GM06990 (cell line): ENCODE results near the gene MFRP.
A peak's percentile ranks its signal among the peaks of the same experiment; 100 is the strongest.

ENCODE experiments used
- DNase-seq: peaks from one replicate; pipeline ENCODE4 v3.0.0-alpha.2; 2011; ENCODE audit not compliant: insufficient read length; ENCODE audit errors: extremely low read depth
- H3K27me3 ChIP-seq: replicated peaks from 2 replicates; pipeline ENCODE4 v1.6.0; 2011; ENCODE audit warnings: low read length; ENCODE audit not compliant: control insufficient read depth, insufficient read depth
- H3K36me3 ChIP-seq: 2 replicates; pipeline ENCODE4 v1.5.1; 2011; ENCODE audit warnings: low read length; ENCODE audit not compliant: control insufficient read depth, insufficient read depth
- H3K4me3 ChIP-seq: replicated peaks from 2 replicates; pipeline ENCODE4 v1.5.1; 2011; ENCODE audit warnings: low read depth, mild to moderate bottlenecking, control low read depth, low read length
- TF ChIP-seq, protein P1 (sequence below): IDR thresholded peaks from 2 replicates; pipeline ENCODE4 v1.5.1; 2011; ENCODE audit warnings: low read length, control low read depth, mild to moderate bottlenecking, inconsistent platforms; ENCODE audit not compliant: insufficient read depth, poor library complexity, severe bottlenecking

Gene MFRP

DNA sequence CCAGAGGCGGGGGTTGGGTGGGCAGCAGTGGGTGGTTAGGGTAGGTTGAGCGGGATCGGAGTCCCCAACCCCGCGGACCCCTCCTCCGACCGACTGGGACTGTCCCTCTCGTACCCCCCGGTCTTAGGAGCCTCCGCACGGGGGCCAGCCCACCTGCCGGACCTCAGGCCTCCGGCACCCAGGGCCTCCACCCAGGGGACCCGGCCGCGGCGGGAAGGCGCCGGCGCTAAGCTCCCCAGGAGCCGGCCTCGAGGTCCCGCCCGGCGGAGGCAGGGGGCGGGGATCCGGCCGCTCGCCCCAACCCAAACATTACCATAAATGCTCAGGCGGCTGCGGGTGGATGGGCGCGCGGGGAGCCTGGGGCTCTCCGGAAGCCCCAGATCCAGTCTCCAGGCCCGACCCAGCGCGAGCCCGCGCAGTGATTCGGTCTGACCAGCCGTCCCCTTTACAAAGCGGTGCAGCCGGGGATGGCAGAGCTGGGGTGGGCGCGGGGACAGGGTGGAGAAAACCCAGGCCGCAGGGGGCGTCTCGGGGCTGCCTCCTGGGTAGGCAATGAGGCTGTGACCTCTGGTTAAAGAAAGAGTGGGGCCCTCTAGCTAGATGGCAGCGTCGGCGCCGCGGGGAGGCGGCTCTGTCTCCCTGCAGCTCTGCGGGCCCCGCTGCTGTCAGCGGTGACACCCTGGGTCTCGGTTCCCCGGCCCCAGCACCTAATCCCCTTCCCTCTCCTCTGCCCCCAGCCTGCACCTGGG, 25.6 kb downstream of the MFRP start:
- TF ChIP-seq, protein P1, sequence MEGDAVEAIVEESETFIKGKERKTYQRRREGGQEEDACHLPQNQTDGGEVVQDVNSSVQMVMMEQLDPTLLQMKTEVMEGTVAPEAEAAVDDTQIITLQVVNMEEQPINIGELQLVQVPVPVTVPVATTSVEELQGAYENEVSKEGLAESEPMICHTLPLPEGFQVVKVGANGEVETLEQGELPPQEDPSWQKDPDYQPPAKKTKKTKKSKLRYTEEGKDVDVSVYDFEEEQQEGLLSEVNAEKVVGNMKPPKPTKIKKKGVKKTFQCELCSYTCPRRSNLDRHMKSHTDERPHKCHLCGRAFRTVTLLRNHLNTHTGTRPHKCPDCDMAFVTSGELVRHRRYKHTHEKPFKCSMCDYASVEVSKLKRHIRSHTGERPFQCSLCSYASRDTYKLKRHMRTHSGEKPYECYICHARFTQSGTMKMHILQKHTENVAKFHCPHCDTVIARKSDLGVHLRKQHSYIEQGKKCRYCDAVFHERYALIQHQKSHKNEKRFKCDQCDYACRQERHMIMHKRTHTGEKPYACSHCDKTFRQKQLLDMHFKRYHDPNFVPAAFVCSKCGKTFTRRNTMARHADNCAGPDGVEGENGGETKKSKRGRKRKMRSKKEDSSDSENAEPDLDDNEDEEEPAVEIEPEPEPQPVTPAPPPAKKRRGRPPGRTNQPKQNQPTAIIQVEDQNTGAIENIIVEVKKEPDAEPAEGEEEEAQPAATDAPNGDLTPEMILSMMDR: peak; percentile 19
- peak overlapping the region; percentile 66 for H3K4me3 ChIP-seq
- H3K36me3 ChIP-seq: no peaks in the 10 kb centered on the region
- DNase-seq: peak; percentile 90
- no peaks in the 10 kb centered on the region for H3K27me3 ChIP-seq

DNA sequence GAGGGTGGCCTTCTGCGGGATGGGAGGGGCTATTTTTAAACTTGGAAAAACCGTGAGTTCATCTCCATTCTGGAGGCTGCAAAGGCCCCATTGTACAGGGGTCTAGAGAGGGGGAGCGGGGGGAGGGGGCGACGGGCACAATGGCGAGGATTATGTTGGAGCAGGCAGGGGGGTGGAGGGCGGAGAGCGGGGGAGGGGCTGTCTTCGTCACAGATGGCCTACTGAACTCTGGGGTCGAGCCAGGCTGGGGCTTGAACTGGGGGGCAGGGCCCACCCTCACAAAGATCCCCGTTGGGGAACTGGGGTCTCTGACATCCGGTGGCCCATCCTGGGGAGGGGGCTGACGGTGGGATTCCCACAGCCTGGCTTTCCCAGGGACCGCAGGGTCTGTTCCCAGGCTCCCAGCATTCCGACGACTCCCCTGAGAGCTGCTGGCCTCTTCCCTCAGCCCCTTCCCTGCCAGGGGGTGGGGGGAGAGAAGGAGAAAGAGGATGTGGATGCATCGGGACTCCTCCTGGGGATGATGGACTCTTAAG, 26.2 kb downstream of the MFRP start:
- Histone ChIP-seq H3K4me3 (peak overlapping the region; percentile 66), H3K27me3 (no peaks in the 10 kb centered on the region), H3K36me3 (no peaks in the 10 kb centered on the region)
- TF ChIP-seq, protein P1: no peak
- DNase-seq: no peak

DNA sequence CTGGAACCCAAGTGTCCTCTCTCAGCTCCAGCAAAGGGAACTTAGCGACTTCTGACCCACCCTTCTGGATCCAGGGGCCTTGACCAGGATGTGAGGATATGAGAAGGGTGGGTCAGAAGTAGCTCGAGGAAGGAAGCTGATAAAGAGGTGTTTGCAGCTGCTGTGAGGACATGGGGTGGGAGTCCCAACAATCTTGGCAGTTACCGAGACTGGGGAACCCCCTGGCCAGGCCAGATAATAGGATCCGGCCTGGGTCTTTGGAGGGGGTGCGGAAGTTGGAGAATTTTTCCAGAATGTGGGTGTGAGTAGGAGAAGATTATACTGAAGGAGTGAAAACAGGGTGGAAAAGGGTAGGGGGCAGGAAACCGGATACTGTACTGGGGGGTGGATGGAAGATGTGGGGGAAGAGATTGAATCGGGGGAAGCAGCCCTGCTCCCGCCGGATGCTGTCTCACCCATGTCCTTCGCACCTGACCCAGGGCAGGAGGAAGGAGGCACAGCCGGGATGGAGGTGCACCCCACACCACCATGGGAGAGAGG, 26.7 kb downstream of the MFRP start:
- Histone ChIP-seq H3K4me3 (peak overlapping the region; percentile 60), H3K27me3 (no peaks in the 10 kb centered on the region), H3K36me3 (no peaks in the 10 kb centered on the region)
- DNase-seq: no peak
- TF ChIP-seq, protein P1: no peak

DNA sequence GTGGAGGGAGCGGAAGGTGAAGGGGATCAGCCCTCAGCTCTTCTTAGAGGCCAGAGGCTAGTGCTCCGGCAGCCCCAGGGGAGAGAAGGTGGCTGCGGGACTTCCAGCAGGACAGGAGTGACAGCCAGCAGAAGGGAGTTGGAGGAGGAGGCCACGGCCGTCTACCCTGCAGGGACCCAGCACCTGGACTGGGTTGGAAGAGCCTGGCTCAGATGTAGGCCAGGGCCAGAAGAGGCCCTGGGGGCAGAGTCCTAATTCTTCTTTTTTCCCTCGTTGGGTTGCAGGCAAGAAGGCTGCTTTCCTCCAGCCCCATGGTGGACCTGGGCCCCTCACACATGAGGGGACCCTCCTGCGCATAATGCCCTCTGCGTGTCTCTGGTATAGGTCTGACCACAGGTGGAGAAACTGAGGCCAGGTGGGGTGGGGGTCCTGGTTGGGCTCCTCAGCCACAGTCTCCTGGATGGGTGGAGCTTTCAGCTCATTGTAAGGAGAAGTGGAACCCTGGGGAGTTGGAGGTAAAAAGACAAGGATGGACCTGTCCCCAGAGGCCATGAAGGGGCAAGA, 27.3 kb downstream of the MFRP start:
- H3K27me3 ChIP-seq: no peaks in the 10 kb centered on the region
- DNase-seq: no peak
- no peaks in the 10 kb centered on the region for H3K36me3 ChIP-seq
- peak overlapping the region; percentile 60 for H3K4me3 ChIP-seq
- TF ChIP-seq, protein P1: no peak

DNA sequence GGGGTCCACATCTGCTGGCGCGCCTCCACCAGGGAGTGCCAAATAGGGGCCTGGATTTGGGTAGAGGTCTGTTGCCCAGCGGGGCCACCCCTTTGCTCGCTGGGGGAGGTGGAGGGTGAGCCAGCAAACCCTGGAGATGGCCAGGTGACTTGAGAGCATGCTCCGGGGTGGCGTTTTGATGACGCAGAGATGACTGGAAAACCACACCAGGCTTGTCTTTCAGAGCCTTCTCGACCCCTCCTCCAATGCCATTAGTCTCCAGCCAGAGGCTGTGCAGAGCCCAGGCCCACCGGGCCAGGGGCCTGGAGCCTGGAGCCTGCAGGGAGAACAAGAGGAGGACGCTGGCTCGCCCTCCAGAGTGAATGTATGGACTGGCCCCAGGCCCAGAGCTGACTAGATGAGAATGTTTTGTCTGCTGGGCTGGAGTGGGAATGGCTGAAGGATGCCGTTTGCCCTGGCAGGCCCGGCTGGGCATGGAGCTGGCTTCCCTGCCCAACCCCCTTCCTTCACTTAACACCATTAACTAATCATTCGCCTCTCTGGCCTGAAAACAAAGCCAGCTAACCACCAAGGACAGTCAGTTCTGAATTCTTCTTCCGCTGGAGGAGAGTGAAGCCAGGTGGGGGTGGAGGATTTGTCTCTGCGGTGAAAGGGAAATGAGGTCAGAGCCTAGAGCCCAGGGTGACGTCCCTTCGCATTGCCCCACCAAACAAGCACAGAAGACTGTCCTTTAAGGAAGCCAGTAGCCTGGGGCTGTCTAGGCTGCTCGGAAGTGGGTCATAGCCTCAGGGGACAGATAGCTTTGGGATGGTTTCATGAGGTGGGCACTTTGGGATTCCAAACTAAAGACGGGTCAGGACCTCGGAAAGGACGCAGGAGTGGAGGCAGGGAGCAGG, 28.0 kb downstream of the MFRP start:
- TF ChIP-seq, protein P1: no peak
- peak overlapping the region; percentile 60 for H3K4me3 ChIP-seq
- H3K27me3 ChIP-seq: no peaks in the 10 kb centered on the region
- DNase-seq: peak; percentile 75
- H3K36me3 ChIP-seq: no peaks in the 10 kb centered on the region
